B cell (primary cell): ENCODE measurements around the gene BEGAIN. TPM values are rescaled to one million over a fixed set of nuclear protein-coding genes. Genes with fewer than 3 reads are reported as not detected.

Experiments
- ATAC-seq: fragments of 200-7000 bp; cut with Tn5 transposase; one replicate; pipeline ENCODE4 v1.10.0; 2021; ENCODE audit warnings: low read depth, mild to moderate bottlenecking, moderate number of reproducible peaks, moderate library complexity
- CTCF ChIA-PET: fragments of 350-600 bp; sonication (Branson Sonifier 250); formaldehyde crosslinking; loops from one replicate; lab custom pipeline; 2021; ENCODE audit warnings: antibody characterized with exemption, inconsistent platforms; lab: Charles Lee
- POLR2A ChIA-PET: fragments of 350-600 bp; sonication (Branson Sonifier 250); formaldehyde crosslinking; loops from one replicate; lab custom pipeline; 2021; ENCODE audit warnings: antibody characterized with exemption; lab: Charles Lee
- DNase-seq: peaks from one replicate; pipeline ENCODE4 v3.0.0; 2013
- H2AFZ ChIP-seq: 2 replicates; pipeline ENCODE4 v1.6.1; 2012; ENCODE audit warnings: mild to moderate bottlenecking, low read depth, low read length; ENCODE audit not compliant: insufficient read depth, poor library complexity, severe bottlenecking
- H3K27ac ChIP-seq, 2 donors: 1 replicate in 1 of 2; 2 replicates in 1 of 2; pipeline ENCODE4 v1.5.1; 2012 to 2013; ENCODE audit warnings: low read length in 2 of 2, mild to moderate bottlenecking in 2 of 2, moderate library complexity in 1 of 2
- H3K27me3 ChIP-seq, 4 experiments: fragments of 200-600 bp in 1 of 4; sonication (generic) in 1 of 4; replicated peaks in 1 of 4; 1 replicate in 2 of 4; 2 replicates in 2 of 4; pipeline versions ENCODE4 v1.6.1 to v1.7.0; 2013 to 2016; ENCODE audit warnings: low read length in 3 of 4, mild to moderate bottlenecking in 2 of 4, mixed read lengths in 1 of 4, moderate library complexity in 1 of 4; ENCODE audit not compliant: insufficient read depth in 4 of 4, control insufficient read depth in 3 of 4; ENCODE audit errors: control extremely low read depth in 1 of 4
- H3K36me3 ChIP-seq, 2 experiments: replicated peaks in 1 of 2; 1 replicate in 1 of 2; 2 replicates in 1 of 2; pipeline versions ENCODE4 v1.6.1 to v1.7.1; 2013; ENCODE audit warnings: low read length in 1 of 2; ENCODE audit not compliant: insufficient read depth in 2 of 2, control insufficient read depth in 1 of 2; ENCODE audit errors: control extremely low read depth in 1 of 2, extremely low read depth in 1 of 2
- H3K4me1 ChIP-seq, 2 donors: fragments of 200-600 bp in 1 of 2; sonication (generic) in 1 of 2; 1 replicate in 1 of 2; 2 replicates in 1 of 2; pipeline versions ENCODE4 v1.5.1 to v1.6.1; 2013 to 2017; ENCODE audit warnings: low read length in 2 of 2; ENCODE audit not compliant: control insufficient read depth in 2 of 2, insufficient read depth in 2 of 2
- H3K4me2 ChIP-seq: replicated peaks from 2 replicates; pipeline ENCODE3; 2012; ENCODE audit warnings: mild to moderate bottlenecking, low read depth, low read length; ENCODE audit not compliant: poor library complexity, severe bottlenecking
- H3K4me3 ChIP-seq, 5 experiments: fragments of 200-600 bp in 1 of 5; sonication (generic) in 1 of 5; 1 replicate in 3 of 5; 2 replicates in 2 of 5; pipeline versions ENCODE4 v1.5.1 to v1.7.0; 2011 to 2016; ENCODE audit warnings: low read length in 4 of 5, mild to moderate bottlenecking in 4 of 5, low read depth in 2 of 5, control low read depth in 1 of 5, moderate library complexity in 1 of 5; ENCODE audit not compliant: insufficient read depth in 1 of 5; ENCODE audit errors: control extremely low read depth in 1 of 5, extremely low read depth in 1 of 5
- H3K79me2 ChIP-seq: fragments of 200-600 bp; sonication (generic); one replicate; pipeline ENCODE4 v1.6.0; 2016; ENCODE audit warnings: low read length; ENCODE audit not compliant: control insufficient read depth, insufficient read depth
- H3K9ac ChIP-seq: fragments of 200-600 bp; sonication (generic); 2 replicates; pipeline ENCODE4 v1.6.1; 2017; ENCODE audit warnings: mild to moderate bottlenecking, low read length, moderate library complexity
- H3K9me3 ChIP-seq, 3 donors: one replicate each; pipeline versions ENCODE4 v1.6.1 to v1.7.1; 2013; ENCODE audit warnings: low read length in 2 of 3; ENCODE audit not compliant: control insufficient read depth in 2 of 3, insufficient read depth in 1 of 3; ENCODE audit errors: control extremely low read depth in 1 of 3
- H4K20me1 ChIP-seq: 2 replicates; pipeline ENCODE4 v1.6.0; 2012; ENCODE audit warnings: mild to moderate bottlenecking, low read length; ENCODE audit not compliant: insufficient read depth, control insufficient read depth, poor library complexity, severe bottlenecking
- H3K27ac Mint-ChIP-seq: one replicate; pipeline ENCODE4 v1.8.0; 2021; ENCODE audit warnings: mixed read lengths
- H3K27me3 Mint-ChIP-seq: one replicate; pipeline ENCODE4 v1.8.0; 2021; ENCODE audit warnings: mixed read lengths
- H3K4me1 Mint-ChIP-seq: one replicate; pipeline ENCODE4 v1.8.0; 2021; ENCODE audit warnings: mixed read lengths
- H3K4me3 Mint-ChIP-seq: one replicate; pipeline ENCODE4 v1.8.0; 2021; ENCODE audit warnings: mixed read lengths
- H3K9me3 Mint-ChIP-seq: one replicate; pipeline ENCODE4 v1.8.0; 2022; ENCODE audit warnings: mixed read lengths; ENCODE audit not compliant: insufficient read depth
- EZH2 ChIP-seq: IDR thresholded peaks from 2 replicates; pipeline ENCODE4 v1.6.1; 2012; ENCODE audit warnings: borderline replicate concordance, low read depth, mild to moderate bottlenecking, moderate library complexity, low read length; ENCODE audit not compliant: insufficient read depth, poor library complexity, severe bottlenecking
- WGBS: methylation state at CpG from one replicate; pipeline ENCODE4 v1.1.5; 2013; ENCODE audit warnings: missing lambda C conversion rate; ENCODE audit not compliant: insufficient coverage; 5-methylcytosine and 5-hydroxymethylcytosine counted together
- intact Hi-C: fragments of 100-400 bp; cut with micrococcal nuclease; formaldehyde crosslinking; loops from one replicate; pipeline ENCODE4 v1.10.0; 2022
- polyA plus RNA-seq: library from polyadenylated mRNA; depleted of rRNA; stranded (reverse); fragments of >200 nt; gene quantifications from 2 replicates; pipeline ENCODE4 v1.2.3, GENCODE V29; 2012
- total RNA-seq, 2 donors: library from RNA; stranded (reverse); fragments of 120-200 nt in 1 of 2; gene quantifications; 1 replicate in 1 of 2; 2 replicates in 1 of 2; pipeline versions ENCODE4 v1.2.3 to v1.2.4, GENCODE V29; 2013 to 2022
- TF ChIP-seq, protein P1 (sequence below): fragments of 200-600 bp; IDR thresholded peaks from one replicate; pipeline ENCODE4 v1.8.0; 2022; ENCODE audit warnings: antibody characterized with exemption, mild to moderate bottlenecking

BEGAIN gene
- total and polyA plus RNA-seq, 2 donors (not counting 1 experiment from before 2014, with no cell fraction given): 4.9 TPM; not detected in 1

- peaks cover 0 to 3% of the 10 kb centered on the region in 2 donors for H3K4me1 ChIP-seq
- no peak for DNase-seq
- CTCF ChIA-PET: no interaction called here
- WGBS: 90% methylated on average over 10 of the region's 10 CpGs
- no peak overlapping the region for H3K27ac ChIP-seq
- no peaks in the 10 kb centered on the region for H4K20me1 ChIP-seq
- no peak overlapping the region for H3K9ac ChIP-seq
- Mint-ChIP-seq H3K27me3 (peaks cover 30% of the 10 kb centered on the region), H3K9me3 (no peaks in the 10 kb centered on the region), H3K4me3 (no peak overlapping the region), H3K4me1 (peaks cover 8% of the 10 kb centered on the region), H3K27ac (no peak overlapping the region)
- H3K4me2 ChIP-seq: no peak overlapping the region
- H3K36me3 ChIP-seq: no peaks in the 10 kb centered on the region
- POLR2A ChIA-PET: no interaction called here
- H3K27me3 ChIP-seq: peaks cover 0 to 19% (median 3%) of the 10 kb centered on the region in 4 experiments
- no peaks in the 10 kb centered on the region for H3K79me2 ChIP-seq
- intact Hi-C loops: no loop called here
- TF ChIP-seq, protein P1, sequence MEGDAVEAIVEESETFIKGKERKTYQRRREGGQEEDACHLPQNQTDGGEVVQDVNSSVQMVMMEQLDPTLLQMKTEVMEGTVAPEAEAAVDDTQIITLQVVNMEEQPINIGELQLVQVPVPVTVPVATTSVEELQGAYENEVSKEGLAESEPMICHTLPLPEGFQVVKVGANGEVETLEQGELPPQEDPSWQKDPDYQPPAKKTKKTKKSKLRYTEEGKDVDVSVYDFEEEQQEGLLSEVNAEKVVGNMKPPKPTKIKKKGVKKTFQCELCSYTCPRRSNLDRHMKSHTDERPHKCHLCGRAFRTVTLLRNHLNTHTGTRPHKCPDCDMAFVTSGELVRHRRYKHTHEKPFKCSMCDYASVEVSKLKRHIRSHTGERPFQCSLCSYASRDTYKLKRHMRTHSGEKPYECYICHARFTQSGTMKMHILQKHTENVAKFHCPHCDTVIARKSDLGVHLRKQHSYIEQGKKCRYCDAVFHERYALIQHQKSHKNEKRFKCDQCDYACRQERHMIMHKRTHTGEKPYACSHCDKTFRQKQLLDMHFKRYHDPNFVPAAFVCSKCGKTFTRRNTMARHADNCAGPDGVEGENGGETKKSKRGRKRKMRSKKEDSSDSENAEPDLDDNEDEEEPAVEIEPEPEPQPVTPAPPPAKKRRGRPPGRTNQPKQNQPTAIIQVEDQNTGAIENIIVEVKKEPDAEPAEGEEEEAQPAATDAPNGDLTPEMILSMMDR: no peak
- no peak for ATAC-seq
- H3K4me3 ChIP-seq: no peak overlapping the region
- no peak overlapping the region for H2AFZ ChIP-seq
- H3K9me3 ChIP-seq: no peaks in the 10 kb centered on the region
Observed at GRCh38 chr14:100592461-100592891, 5.3 kb upstream of the BEGAIN start.

- WGBS: 91% methylated on average over 16 of the region's 16 CpGs
- no peak overlapping the region for H3K4me3 ChIP-seq
- no peak overlapping the region for H3K27ac Mint-ChIP-seq
- intact Hi-C loops: no loop called here
- no peak overlapping the region for H3K4me2 ChIP-seq
- no peaks in the 10 kb centered on the region for H3K79me2 ChIP-seq
- H2AFZ ChIP-seq: no peak overlapping the region
- POLR2A ChIA-PET: no interaction called here
- H4K20me1 ChIP-seq: no peaks in the 10 kb centered on the region
- H3K4me3 Mint-ChIP-seq: no peak overlapping the region
- DNase-seq (no peak), ATAC-seq (no peak)
- CTCF ChIA-PET: interaction anchor here (0.5 kb wide), 1 partner anchor 82 kb away, joined by 3 read pairs; no protein-coding TSS in a partner anchor
- H3K27me3 Mint-ChIP-seq: peaks cover 30% of the 10 kb centered on the region
- no peak overlapping the region for H3K9ac ChIP-seq
- TF ChIP-seq, protein P1: no peak
- TF ChIP-seq EZH2: no peak
- H3K4me1 ChIP-seq: peaks cover 0 to 3% of the 10 kb centered on the region in 2 donors
- H3K36me3 ChIP-seq: no peaks in the 10 kb centered on the region
- no peak overlapping the region for H3K27ac ChIP-seq
- H3K9me3 ChIP-seq: no peaks in the 10 kb centered on the region
- peaks cover 8% of the 10 kb centered on the region for H3K4me1 Mint-ChIP-seq
- H3K27me3 ChIP-seq: peaks cover 0 to 19% (median 3%) of the 10 kb centered on the region in 4 experiments
- H3K9me3 Mint-ChIP-seq: no peaks in the 10 kb centered on the region
Observed at GRCh38 chr14:100591453-100592371, 4.5 kb upstream of the BEGAIN start.
